ENCODE measurements around the gene CLMN. TPM values are rescaled to one million over a fixed set of nuclear protein-coding genes. Genes with fewer than 3 reads are reported as not detected.

CLMN gene
- total and polyA plus RNA-seq, 2 of the 13 experiments (the other 11 are each of a cell fraction or from before 2014, with no cell fraction given) = 15.1 to 16.7 TPM

DNA sequence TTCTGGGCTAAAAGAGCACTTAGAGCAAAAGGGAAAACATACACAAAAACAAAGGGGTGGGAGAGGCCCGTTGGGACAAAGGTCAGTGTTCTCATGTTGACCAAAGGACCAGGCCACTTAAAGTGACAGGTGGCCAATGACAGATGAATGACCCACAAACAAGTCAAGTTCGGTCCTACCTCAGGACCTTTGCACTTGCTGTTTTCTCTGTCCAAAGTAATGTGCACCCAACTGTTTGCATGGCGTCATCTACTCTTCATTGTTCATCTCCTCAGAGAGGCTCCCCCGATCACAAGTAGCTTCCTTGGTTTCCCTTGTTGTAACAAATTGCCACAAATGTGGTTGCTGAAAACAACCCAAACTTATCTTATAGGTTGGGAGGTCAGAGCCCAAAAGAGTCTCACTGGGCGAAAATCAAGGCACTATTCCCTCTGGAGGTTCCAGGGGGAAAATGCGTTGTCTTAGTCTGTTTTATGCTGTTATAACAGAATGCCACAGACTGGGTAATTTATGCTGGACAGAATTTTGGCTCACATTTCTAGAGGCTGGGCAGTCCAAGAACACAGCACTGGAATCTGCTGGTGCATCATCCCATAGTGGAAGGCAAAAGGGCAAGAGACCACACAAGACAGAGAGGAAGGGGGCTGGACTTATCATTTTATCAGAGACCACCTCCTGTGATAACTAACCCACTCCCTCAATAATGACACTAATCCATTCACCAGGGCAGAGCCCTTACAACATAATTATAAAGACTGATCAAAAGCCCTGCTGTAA lies 23.9 kb downstream of the CLMN start (continued):
- TF ChIP-seq, protein P1, sequence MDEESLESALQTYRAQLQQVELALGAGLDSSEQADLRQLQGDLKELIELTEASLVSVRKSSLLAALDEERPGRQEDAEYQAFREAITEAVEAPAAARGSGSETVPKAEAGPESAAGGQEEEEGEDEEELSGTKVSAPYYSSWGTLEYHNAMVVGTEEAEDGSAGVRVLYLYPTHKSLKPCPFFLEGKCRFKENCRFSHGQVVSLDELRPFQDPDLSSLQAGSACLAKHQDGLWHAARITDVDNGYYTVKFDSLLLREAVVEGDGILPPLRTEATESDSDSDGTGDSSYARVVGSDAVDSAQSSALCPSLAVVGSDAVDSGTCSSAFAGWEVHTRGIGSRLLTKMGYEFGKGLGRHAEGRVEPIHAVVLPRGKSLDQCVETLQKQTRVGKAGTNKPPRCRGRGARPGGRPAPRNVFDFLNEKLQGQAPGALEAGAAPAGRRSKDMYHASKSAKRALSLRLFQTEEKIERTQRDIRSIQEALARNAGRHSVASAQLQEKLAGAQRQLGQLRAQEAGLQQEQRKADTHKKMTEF (CRISPR knock-in tag; IDR thresholded peaks at IDR 0.05) = peak; percentile 76
- TF ChIP-seq ADNP (CRISPR knock-in tag; IDR thresholded peaks at IDR 0.05) = peak; percentile 97
- peak; percentile 66; the same call in 1 of the 2 replicates for TF ChIP-seq ZSCAN9 (CRISPR knock-in tag; IDR thresholded peaks at IDR 0.05; ENCODE audit: borderline replicate concordance)
- TF ChIP-seq ZNF331 (CRISPR knock-in tag; IDR thresholded peaks at IDR 0.05) = peak; percentile 65; the same call in 1 of the 2 replicates
- peak; percentile 74 for TF ChIP-seq ESRRA (CRISPR knock-in tag; IDR thresholded peaks at IDR 0.05; ENCODE audit: low read depth)
- TF ChIP-seq, protein P2, sequence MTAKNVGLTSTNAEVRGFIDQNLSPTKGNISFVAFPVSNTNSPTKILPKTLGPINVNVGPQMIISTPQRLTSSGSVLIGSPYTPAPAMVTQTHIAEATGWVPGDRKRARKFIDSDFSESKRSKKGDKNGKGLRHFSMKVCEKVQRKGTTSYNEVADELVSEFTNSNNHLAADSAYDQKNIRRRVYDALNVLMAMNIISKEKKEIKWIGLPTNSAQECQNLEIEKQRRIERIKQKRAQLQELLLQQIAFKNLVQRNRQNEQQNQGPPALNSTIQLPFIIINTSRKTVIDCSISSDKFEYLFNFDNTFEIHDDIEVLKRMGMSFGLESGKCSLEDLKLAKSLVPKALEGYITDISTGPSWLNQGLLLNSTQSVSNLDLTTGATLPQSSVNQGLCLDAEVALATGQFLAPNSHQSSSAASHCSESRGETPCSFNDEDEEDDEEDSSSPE (CRISPR knock-in tag; IDR thresholded peaks at IDR 0.05) = 0 out of 2 replicates have a peak, but pooled peaks have one; percentile 12
- TF ChIP-seq, protein P3, sequence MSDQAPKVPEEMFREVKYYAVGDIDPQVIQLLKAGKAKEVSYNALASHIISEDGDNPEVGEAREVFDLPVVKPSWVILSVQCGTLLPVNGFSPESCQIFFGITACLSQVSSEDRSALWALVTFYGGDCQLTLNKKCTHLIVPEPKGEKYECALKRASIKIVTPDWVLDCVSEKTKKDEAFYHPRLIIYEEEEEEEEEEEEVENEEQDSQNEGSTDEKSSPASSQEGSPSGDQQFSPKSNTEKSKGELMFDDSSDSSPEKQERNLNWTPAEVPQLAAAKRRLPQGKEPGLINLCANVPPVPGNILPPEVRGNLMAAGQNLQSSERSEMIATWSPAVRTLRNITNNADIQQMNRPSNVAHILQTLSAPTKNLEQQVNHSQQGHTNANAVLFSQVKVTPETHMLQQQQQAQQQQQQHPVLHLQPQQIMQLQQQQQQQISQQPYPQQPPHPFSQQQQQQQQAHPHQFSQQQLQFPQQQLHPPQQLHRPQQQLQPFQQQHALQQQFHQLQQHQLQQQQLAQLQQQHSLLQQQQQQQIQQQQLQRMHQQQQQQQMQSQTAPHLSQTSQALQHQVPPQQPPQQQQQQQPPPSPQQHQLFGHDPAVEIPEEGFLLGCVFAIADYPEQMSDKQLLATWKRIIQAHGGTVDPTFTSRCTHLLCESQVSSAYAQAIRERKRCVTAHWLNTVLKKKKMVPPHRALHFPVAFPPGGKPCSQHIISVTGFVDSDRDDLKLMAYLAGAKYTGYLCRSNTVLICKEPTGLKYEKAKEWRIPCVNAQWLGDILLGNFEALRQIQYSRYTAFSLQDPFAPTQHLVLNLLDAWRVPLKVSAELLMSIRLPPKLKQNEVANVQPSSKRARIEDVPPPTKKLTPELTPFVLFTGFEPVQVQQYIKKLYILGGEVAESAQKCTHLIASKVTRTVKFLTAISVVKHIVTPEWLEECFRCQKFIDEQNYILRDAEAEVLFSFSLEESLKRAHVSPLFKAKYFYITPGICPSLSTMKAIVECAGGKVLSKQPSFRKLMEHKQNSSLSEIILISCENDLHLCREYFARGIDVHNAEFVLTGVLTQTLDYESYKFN (CRISPR knock-in tag; conservative IDR thresholded peaks at IDR 0.05) = peak; percentile 90
- TF ChIP-seq ELF3 (CRISPR knock-in tag; IDR thresholded peaks at IDR 0.05) = peak; percentile 39
- TF ChIP-seq ZNF292 (CRISPR knock-in tag; IDR thresholded peaks at IDR 0.05; ENCODE audit: borderline replicate concordance, low read depth) = 0 out of 2 replicates have a peak, but pooled peaks have one; percentile 57
- no peak for TF ChIP-seq NRL (CRISPR knock-in tag; IDR thresholded peaks at IDR 0.05; ENCODE audit: borderline replicate concordance)
- TF ChIP-seq, protein P4, sequence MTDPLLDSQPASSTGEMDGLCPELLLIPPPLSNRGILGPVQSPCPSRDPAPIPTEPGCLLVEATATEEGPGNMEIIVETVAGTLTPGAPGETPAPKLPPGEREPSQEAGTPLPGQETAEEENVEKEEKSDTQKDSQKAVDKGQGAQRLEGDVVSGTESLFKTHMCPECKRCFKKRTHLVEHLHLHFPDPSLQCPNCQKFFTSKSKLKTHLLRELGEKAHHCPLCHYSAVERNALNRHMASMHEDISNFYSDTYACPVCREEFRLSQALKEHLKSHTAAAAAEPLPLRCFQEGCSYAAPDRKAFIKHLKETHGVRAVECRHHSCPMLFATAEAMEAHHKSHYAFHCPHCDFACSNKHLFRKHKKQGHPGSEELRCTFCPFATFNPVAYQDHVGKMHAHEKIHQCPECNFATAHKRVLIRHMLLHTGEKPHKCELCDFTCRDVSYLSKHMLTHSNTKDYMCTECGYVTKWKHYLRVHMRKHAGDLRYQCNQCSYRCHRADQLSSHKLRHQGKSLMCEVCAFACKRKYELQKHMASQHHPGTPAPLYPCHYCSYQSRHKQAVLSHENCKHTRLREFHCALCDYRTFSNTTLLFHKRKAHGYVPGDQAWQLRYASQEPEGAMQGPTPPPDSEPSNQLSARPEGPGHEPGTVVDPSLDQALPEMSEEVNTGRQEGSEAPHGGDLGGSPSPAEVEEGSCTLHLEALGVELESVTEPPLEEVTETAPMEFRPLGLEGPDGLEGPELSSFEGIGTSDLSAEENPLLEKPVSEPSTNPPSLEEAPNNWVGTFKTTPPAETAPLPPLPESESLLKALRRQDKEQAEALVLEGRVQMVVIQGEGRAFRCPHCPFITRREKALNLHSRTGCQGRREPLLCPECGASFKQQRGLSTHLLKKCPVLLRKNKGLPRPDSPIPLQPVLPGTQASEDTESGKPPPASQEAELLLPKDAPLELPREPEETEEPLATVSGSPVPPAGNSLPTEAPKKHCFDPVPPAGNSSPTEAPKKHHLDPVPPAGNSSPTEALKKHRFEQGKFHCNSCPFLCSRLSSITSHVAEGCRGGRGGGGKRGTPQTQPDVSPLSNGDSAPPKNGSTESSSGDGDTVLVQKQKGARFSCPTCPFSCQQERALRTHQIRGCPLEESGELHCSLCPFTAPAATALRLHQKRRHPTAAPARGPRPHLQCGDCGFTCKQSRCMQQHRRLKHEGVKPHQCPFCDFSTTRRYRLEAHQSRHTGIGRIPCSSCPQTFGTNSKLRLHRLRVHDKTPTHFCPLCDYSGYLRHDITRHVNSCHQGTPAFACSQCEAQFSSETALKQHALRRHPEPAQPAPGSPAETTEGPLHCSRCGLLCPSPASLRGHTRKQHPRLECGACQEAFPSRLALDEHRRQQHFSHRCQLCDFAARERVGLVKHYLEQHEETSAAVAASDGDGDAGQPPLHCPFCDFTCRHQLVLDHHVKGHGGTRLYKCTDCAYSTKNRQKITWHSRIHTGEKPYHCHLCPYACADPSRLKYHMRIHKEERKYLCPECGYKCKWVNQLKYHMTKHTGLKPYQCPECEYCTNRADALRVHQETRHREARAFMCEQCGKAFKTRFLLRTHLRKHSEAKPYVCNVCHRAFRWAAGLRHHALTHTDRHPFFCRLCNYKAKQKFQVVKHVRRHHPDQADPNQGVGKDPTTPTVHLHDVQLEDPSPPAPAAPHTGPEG (CRISPR knock-in tag; IDR thresholded peaks at IDR 0.05) = peak; percentile 51; the same call in 1 of the 2 replicates
- no peak for TF ChIP-seq ZNF30 (CRISPR knock-in tag; IDR thresholded peaks at IDR 0.05)
- peak; percentile 57 for TF ChIP-seq TCF7 (IDR thresholded peaks at IDR 0.05; ENCODE audit: low read depth)

All from HepG2 (cell line).